ENCODE data around the gene BORA. TPM values are rescaled to one million over a fixed set of nuclear protein-coding genes. Genes with fewer than 3 reads are reported as not detected.

BORA gene
- total and polyA plus RNA-seq, 2 experiments from 2014 or later: 3.8 to 4.9 TPM

DNA sequence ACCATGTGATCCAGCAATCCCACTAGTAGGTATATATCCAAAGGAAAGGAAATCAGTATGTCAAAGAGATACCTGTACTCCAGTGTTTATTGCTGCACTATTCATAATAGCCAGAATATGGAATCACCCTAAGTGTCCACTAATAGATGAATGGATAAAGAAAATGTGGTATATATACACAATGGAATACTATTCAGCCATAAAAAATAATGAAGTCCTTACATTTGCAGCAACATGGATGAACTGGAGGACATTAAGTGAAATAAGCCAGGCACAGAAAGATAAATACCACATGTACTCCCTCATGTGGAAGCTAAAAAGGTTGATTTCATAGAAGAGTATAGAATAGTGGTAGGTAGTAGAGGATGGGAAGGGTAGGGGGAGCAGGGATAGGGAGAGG, 23.5 kb downstream of the BORA start:
- Histone ChIP-seq H3K27ac (no peak overlapping the region), H3K4me3 (no peak overlapping the region), H3K9me2 (replicated peaks; ENCODE audit: insufficient read depth) (no peaks in the 10 kb centered on the region), H3K79me2 (no peaks in the 10 kb centered on the region), H3K9me3 (ENCODE audit: low read depth) (no peaks in the 10 kb centered on the region), H3K4me1 (ENCODE audit: insufficient read depth) (no peaks in the 10 kb centered on the region), H3K27me3 (no peaks in the 10 kb centered on the region), H2AFZ (no peak overlapping the region), H3K36me3 (replicated peaks; ENCODE audit: insufficient read depth, low read depth) (no peaks in the 10 kb centered on the region), H4K20me1 (ENCODE audit: insufficient read depth, poor library complexity, severe bottlenecking) (no peaks in the 10 kb centered on the region), H3K4me2 (no peak overlapping the region)
- DNase-seq (ENCODE audit: low spot score): no peak
- no peak for TF ChIP-seq EZH2phosphoT487 (IDR thresholded peaks at IDR 0.05; ENCODE audit: low read depth, severe bottlenecking, unreplicated experiment)

DNA sequence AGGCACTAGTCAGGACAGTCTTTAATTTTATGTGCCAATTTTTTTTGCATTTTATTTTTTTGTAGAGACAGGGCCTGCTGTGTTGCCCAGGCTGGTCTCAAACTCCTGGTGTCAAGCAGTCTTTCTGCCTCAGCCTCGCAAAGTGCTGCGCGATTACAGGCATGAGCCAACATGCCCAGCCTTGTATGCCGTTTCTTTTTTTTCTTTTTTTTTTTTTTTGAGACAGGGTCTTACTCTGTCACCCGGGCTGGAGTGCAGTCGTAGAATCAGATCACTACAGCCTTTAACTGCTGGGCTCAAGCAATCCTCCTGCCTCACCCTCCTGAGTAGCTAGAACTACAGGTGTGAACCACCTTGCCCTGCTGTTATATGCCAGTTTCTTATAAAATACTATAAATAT, 26.4 kb downstream of the BORA start:
- H4K20me1 ChIP-seq (ENCODE audit: insufficient read depth, poor library complexity, severe bottlenecking): no peaks in the 10 kb centered on the region
- peaks cover 5% of the 10 kb centered on the region for H3K36me3 ChIP-seq (replicated peaks; ENCODE audit: insufficient read depth, low read depth)
- TF ChIP-seq, protein P1, sequence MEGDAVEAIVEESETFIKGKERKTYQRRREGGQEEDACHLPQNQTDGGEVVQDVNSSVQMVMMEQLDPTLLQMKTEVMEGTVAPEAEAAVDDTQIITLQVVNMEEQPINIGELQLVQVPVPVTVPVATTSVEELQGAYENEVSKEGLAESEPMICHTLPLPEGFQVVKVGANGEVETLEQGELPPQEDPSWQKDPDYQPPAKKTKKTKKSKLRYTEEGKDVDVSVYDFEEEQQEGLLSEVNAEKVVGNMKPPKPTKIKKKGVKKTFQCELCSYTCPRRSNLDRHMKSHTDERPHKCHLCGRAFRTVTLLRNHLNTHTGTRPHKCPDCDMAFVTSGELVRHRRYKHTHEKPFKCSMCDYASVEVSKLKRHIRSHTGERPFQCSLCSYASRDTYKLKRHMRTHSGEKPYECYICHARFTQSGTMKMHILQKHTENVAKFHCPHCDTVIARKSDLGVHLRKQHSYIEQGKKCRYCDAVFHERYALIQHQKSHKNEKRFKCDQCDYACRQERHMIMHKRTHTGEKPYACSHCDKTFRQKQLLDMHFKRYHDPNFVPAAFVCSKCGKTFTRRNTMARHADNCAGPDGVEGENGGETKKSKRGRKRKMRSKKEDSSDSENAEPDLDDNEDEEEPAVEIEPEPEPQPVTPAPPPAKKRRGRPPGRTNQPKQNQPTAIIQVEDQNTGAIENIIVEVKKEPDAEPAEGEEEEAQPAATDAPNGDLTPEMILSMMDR (IDR thresholded peaks at IDR 0.05; ENCODE audit: poor library complexity): no peak
- TF ChIP-seq EZH2 (IDR thresholded peaks at IDR 0.05; ENCODE audit: borderline replicate concordance): no peak
- no peaks in the 10 kb centered on the region for H3K27me3 ChIP-seq
- no peaks in the 10 kb centered on the region for H3K4me1 ChIP-seq (ENCODE audit: insufficient read depth)
- H3K4me3 ChIP-seq: no peak overlapping the region
- H3K79me2 ChIP-seq: no peaks in the 10 kb centered on the region
- H3K4me2 ChIP-seq: no peak overlapping the region
- H2AFZ ChIP-seq: no peak overlapping the region
- no peak overlapping the region for H3K27ac ChIP-seq
- 86% methylated on average over 6 of the region's 6 CpGs for WGBS (ENCODE audit: low lambda C conversion rate, missing lambda C conversion rate)
- no peak for DNase-seq (ENCODE audit: low spot score)
- H3K9me3 ChIP-seq (ENCODE audit: low read depth): no peaks in the 10 kb centered on the region
- H3K9me2 ChIP-seq (replicated peaks; ENCODE audit: insufficient read depth): no peaks in the 10 kb centered on the region

DNA sequence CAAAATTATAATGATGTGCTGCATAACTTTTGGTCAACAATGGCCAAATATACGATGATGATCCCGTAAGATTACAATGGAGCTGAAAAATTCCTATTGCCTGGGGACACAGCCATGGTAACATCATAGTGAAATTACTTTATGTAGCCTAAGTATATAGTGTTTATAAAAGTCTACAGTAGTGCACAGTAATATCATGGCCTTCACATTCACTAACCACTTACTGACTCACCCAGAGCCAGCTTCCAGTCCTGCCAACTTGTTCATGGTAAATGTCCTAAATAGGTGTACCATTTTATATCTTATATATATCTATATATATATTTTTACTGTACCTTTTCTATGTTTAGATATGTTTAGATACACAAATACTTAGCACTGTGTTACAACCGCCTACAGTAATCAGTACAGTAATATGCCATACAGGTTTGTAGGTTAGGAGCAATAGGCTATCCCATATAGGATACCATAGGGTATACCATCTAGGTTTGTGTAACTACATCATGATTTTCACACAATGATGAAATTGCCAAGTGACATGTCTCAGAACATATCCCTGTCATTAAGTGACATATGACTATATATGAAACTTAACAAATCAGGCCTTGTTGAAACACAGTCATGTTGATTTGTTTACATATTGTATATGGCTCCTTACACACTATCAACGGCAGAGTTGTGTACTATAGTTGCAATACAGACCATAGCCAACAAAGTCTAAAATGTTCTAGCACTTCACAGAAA, 30.2 kb downstream of the BORA start:
- Histone ChIP-seq H3K79me2 (no peaks in the 10 kb centered on the region), H3K4me1 (ENCODE audit: insufficient read depth) (no peaks in the 10 kb centered on the region), H3K9me3 (ENCODE audit: low read depth) (no peaks in the 10 kb centered on the region), H3K27ac (no peak overlapping the region), H3K27me3 (no peaks in the 10 kb centered on the region), H2AFZ (no peak overlapping the region), H4K20me1 (ENCODE audit: insufficient read depth, poor library complexity, severe bottlenecking) (no peaks in the 10 kb centered on the region), H3K4me2 (no peak overlapping the region), H3K9me2 (replicated peaks; ENCODE audit: insufficient read depth) (no peaks in the 10 kb centered on the region), H3K36me3 (replicated peaks; ENCODE audit: insufficient read depth, low read depth) (peaks cover 14% of the 10 kb centered on the region), H3K4me3 (no peak overlapping the region)
- DNase-seq (ENCODE audit: low spot score): no peak
- WGBS (ENCODE audit: low lambda C conversion rate, missing lambda C conversion rate): 71% methylated on average over 4 of the region's 4 CpGs
- TF ChIP-seq EZH2 (IDR thresholded peaks at IDR 0.05; ENCODE audit: borderline replicate concordance) (no peak), EZH2phosphoT487 (IDR thresholded peaks at IDR 0.05; ENCODE audit: low read depth, severe bottlenecking, unreplicated experiment) (no peak)
- TF ChIP-seq, protein P1 (IDR thresholded peaks at IDR 0.05; ENCODE audit: poor library complexity): no peak

DNA sequence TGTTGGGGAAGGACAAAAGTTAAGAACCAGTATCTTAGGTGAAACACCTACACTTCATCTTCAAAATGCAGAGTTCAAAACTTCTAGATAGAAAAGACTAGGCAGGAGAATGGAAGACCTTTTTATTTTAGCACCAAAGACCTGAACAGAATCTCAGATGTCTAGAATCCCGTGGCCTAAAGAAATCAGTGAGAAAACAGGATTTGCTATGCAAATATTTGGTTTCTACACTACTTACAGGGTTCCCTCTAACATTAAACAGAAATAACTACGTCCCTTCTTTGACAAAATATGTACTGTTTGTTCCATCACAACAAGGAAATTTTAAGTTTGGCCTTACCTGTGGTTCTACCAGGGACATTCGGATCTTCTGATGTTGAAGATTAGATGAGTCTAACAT, 32.5 kb downstream of the BORA start:
- no peak overlapping the region for H3K27ac ChIP-seq
- TF ChIP-seq, protein P1 (IDR thresholded peaks at IDR 0.05; ENCODE audit: poor library complexity): no peak
- TF ChIP-seq EZH2phosphoT487 (IDR thresholded peaks at IDR 0.05; ENCODE audit: low read depth, severe bottlenecking, unreplicated experiment) (no peak), EZH2 (IDR thresholded peaks at IDR 0.05; ENCODE audit: borderline replicate concordance) (no peak)
- H4K20me1 ChIP-seq (ENCODE audit: insufficient read depth, poor library complexity, severe bottlenecking): no peaks in the 10 kb centered on the region
- H3K9me2 ChIP-seq (replicated peaks; ENCODE audit: insufficient read depth): no peaks in the 10 kb centered on the region
- H3K4me1 ChIP-seq (ENCODE audit: insufficient read depth): no peaks in the 10 kb centered on the region
- DNase-seq (ENCODE audit: low spot score): no peak
- H3K27me3 ChIP-seq: no peaks in the 10 kb centered on the region
- H2AFZ ChIP-seq: no peak overlapping the region
- H3K9me3 ChIP-seq (ENCODE audit: low read depth): no peaks in the 10 kb centered on the region
- no peak overlapping the region for H3K4me3 ChIP-seq
- H3K4me2 ChIP-seq: no peak overlapping the region
- no peaks in the 10 kb centered on the region for H3K79me2 ChIP-seq
- WGBS (ENCODE audit: low lambda C conversion rate, missing lambda C conversion rate): 70% methylated on average over 3 of the region's 3 CpGs
- H3K36me3 ChIP-seq (replicated peaks; ENCODE audit: insufficient read depth, low read depth): peaks cover 14% of the 10 kb centered on the region

Data from hepatocyte (in vitro differentiated cells).